Measurements from ENCODE around the gene CGREF1. TPM values are rescaled to one million over a fixed set of nuclear protein-coding genes. Genes with fewer than 3 reads are reported as not detected.

The CGREF1 gene
- polyA plus RNA-seq (2012; ENCODE audit: low read depth, missing spikeins), result 2.8 TPM

GRCh38 chr2:27118525-27119329 lies at the start of gene CGREF1:
CGREF1 (minus strand) TSS chr2:27119128; CDS start chr2:27104366, 14,762 bp downstream.
- FAIRE-seq (peak; percentile 94), DNase-seq (ENCODE audit: insufficient read length, low spot score) (peak; percentile 55)

GRCh38 chr2:27164960-27165763 lies 46.2 kb upstream of the CGREF1 start:
- TF ChIP-seq TAF1 (IDR thresholded peaks at IDR 0.05; ENCODE audit: low read depth, low read length), result no peak
- no peak for TF ChIP-seq POU2F2 (IDR thresholded peaks at IDR 0.05; ENCODE audit: low read depth, low read length)
- peak; percentile 96 for TF ChIP-seq SPI1 (IDR thresholded peaks at IDR 0.05; ENCODE audit: low read depth, low read length)
- no peak for TF ChIP-seq POLR2AphosphoS5 (IDR thresholded peaks at IDR 0.05; ENCODE audit: low read depth, low read length)
- no peak for TF ChIP-seq POLR2A (IDR thresholded peaks at IDR 0.05; ENCODE audit: low read depth, low read length)
- TF ChIP-seq PAX5 (IDR thresholded peaks at IDR 0.05; ENCODE audit: insufficient read depth, low read length, severe bottlenecking), result no peak
- FAIRE-seq, result peak; percentile 87
- DNase-seq (ENCODE audit: insufficient read length, low spot score), result no peak

More at GRCh38 chr2:27118525-27119329, at the start of gene CGREF1:
- TF ChIP-seq SPI1 (IDR thresholded peaks at IDR 0.05; ENCODE audit: low read depth, low read length) (no peak), POLR2A (IDR thresholded peaks at IDR 0.05; ENCODE audit: low read depth, low read length) (no peak), POLR2AphosphoS5 (IDR thresholded peaks at IDR 0.05; ENCODE audit: low read depth, low read length) (no peak), TAF1 (IDR thresholded peaks at IDR 0.05; ENCODE audit: low read depth, low read length) (no peak), PAX5 (IDR thresholded peaks at IDR 0.05; ENCODE audit: insufficient read depth, low read length, severe bottlenecking) (no peak), POU2F2 (IDR thresholded peaks at IDR 0.05; ENCODE audit: low read depth, low read length) (no peak)

GRCh38 chr2:27162151-27163121 lies 43.5 kb upstream of the CGREF1 start:
- FAIRE-seq, result no peak
- no peak for DNase-seq (ENCODE audit: insufficient read length, low spot score)
- no peak for TF ChIP-seq TAF1 (IDR thresholded peaks at IDR 0.05; ENCODE audit: low read depth, low read length)
- no peak for TF ChIP-seq POLR2A (IDR thresholded peaks at IDR 0.05; ENCODE audit: low read depth, low read length)
- no peak for TF ChIP-seq PAX5 (IDR thresholded peaks at IDR 0.05; ENCODE audit: insufficient read depth, low read length, severe bottlenecking)
- no peak for TF ChIP-seq SPI1 (IDR thresholded peaks at IDR 0.05; ENCODE audit: low read depth, low read length)

- TF ChIP-seq PAX5 (IDR thresholded peaks at IDR 0.05; ENCODE audit: insufficient read depth, low read length, severe bottlenecking), result no peak
- TF ChIP-seq POLR2A (IDR thresholded peaks at IDR 0.05; ENCODE audit: low read depth, low read length), result no peak
- TF ChIP-seq POU2F2 (IDR thresholded peaks at IDR 0.05; ENCODE audit: low read depth, low read length), result no peak
- TF ChIP-seq POLR2AphosphoS5 (IDR thresholded peaks at IDR 0.05; ENCODE audit: low read depth, low read length), result no peak
- TF ChIP-seq TAF1 (IDR thresholded peaks at IDR 0.05; ENCODE audit: low read depth, low read length), result no peak
- TF ChIP-seq SPI1 (IDR thresholded peaks at IDR 0.05; ENCODE audit: low read depth, low read length), result no peak
- no peak for DNase-seq (ENCODE audit: insufficient read length, low spot score)
- no peak for FAIRE-seq
Observed at GRCh38 chr2:27160191-27160590, 41.3 kb upstream of the CGREF1 start.

DNA sequence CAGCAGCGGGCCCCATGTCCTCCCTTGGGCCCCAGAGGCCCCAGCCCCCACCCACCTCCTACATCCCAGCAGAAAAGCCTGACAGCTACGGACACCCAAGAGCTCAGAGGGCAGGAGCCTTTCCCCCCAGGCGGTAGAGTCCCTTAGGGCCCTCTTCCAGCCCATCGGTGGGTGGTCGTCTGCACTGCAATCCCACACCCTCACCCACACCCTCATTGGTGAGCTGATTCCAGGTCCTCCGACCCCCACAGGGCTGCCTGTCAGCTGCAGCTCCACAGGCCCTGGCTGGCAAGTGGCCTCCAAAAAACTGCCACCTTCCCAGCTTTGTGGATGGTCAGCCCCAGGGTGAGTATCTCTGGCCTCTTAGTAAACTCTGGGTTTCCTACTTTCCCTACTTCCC lies 40.3 kb upstream of the CGREF1 start:
- TF ChIP-seq SPI1 (IDR thresholded peaks at IDR 0.05; ENCODE audit: low read depth, low read length), result no peak
- TF ChIP-seq POLR2A (IDR thresholded peaks at IDR 0.05; ENCODE audit: low read depth, low read length), result no peak
- no peak for TF ChIP-seq POLR2AphosphoS5 (IDR thresholded peaks at IDR 0.05; ENCODE audit: low read depth, low read length)
- TF ChIP-seq TAF1 (IDR thresholded peaks at IDR 0.05; ENCODE audit: low read depth, low read length), result no peak
- FAIRE-seq (no peak), DNase-seq (ENCODE audit: insufficient read length, low spot score) (no peak)

DNA sequence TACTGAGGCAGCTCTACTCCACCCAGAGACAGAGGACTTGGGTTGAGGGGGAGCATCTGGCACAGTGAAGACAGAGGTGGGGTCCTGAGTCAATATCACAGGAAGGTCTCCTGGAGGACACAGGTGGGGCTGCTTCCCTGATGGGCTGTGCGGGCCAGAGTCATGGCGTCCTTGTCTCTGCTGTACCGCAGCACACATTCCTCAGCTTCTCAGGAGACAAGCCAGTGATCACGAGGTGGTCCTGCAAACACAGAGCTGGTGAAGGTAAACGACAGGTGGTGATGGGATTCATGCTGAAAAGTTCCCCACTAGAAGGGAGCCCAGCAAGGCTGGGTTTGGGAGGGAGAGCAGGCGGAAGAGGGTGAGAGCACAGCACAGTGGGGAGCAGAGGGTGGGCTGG lies 39.5 kb upstream of the CGREF1 start:
- FAIRE-seq (no peak), DNase-seq (ENCODE audit: insufficient read length, low spot score) (no peak)
- no peak for TF ChIP-seq POLR2AphosphoS5 (IDR thresholded peaks at IDR 0.05; ENCODE audit: low read depth, low read length)
- TF ChIP-seq TAF1 (IDR thresholded peaks at IDR 0.05; ENCODE audit: low read depth, low read length), result no peak
- TF ChIP-seq SPI1 (IDR thresholded peaks at IDR 0.05; ENCODE audit: low read depth, low read length), result no peak
- TF ChIP-seq POLR2A (IDR thresholded peaks at IDR 0.05; ENCODE audit: low read depth, low read length), result no peak
- no peak for TF ChIP-seq POU2F2 (IDR thresholded peaks at IDR 0.05; ENCODE audit: low read depth, low read length)
- TF ChIP-seq PAX5 (IDR thresholded peaks at IDR 0.05; ENCODE audit: insufficient read depth, low read length, severe bottlenecking), result no peak

GRCh38 chr2:27155069-27155520 lies 36.2 kb upstream of the CGREF1 start:
- FAIRE-seq (no peak), DNase-seq (ENCODE audit: insufficient read length, low spot score) (no peak)
- TF ChIP-seq POLR2A (IDR thresholded peaks at IDR 0.05; ENCODE audit: low read depth, low read length), result no peak
- no peak for TF ChIP-seq POU2F2 (IDR thresholded peaks at IDR 0.05; ENCODE audit: low read depth, low read length)
- TF ChIP-seq POLR2AphosphoS5 (IDR thresholded peaks at IDR 0.05; ENCODE audit: low read depth, low read length), result no peak
- TF ChIP-seq SPI1 (IDR thresholded peaks at IDR 0.05; ENCODE audit: low read depth, low read length), result no peak
- no peak for TF ChIP-seq PAX5 (IDR thresholded peaks at IDR 0.05; ENCODE audit: insufficient read depth, low read length, severe bottlenecking)
- no peak for TF ChIP-seq TAF1 (IDR thresholded peaks at IDR 0.05; ENCODE audit: low read depth, low read length)

GRCh38 chr2:27154488-27154887 lies 35.6 kb upstream of the CGREF1 start:
- TF ChIP-seq POU2F2 (IDR thresholded peaks at IDR 0.05; ENCODE audit: low read depth, low read length) (no peak), POLR2A (IDR thresholded peaks at IDR 0.05; ENCODE audit: low read depth, low read length) (no peak), TAF1 (IDR thresholded peaks at IDR 0.05; ENCODE audit: low read depth, low read length) (no peak), PAX5 (IDR thresholded peaks at IDR 0.05; ENCODE audit: insufficient read depth, low read length, severe bottlenecking) (no peak), POLR2AphosphoS5 (IDR thresholded peaks at IDR 0.05; ENCODE audit: low read depth, low read length) (no peak), SPI1 (IDR thresholded peaks at IDR 0.05; ENCODE audit: low read depth, low read length) (no peak)
- no peak for DNase-seq (ENCODE audit: insufficient read length, low spot score)
- no peak for FAIRE-seq

Measured in GM12891 (cell line).